Gastroesophageal sphincter (tissue), 3 donors: ENCODE measurements around the gene TCF4.

Experiments used
- CTCF ChIP-seq, 4 experiments: fragments of 200-600 bp in 2 of 4; fragments of 450-650 bp in 2 of 4; sonication (generic) in 1 of 4; IDR thresholded peaks; one replicate each; pipeline ENCODE4 v1.5.1; 2017 to 2019; ENCODE audit warnings: antibody characterized with exemption in 4 of 4, mild to moderate bottlenecking in 2 of 4, moderate library complexity in 2 of 4
- POLR2A ChIP-seq, 2 donors: fragments of 450-650 bp; IDR thresholded peaks; one replicate each; pipeline ENCODE4 v1.6.1; 2017; ENCODE audit warnings: antibody characterized with exemption in 2 of 2, mild to moderate bottlenecking in 2 of 2, moderate library complexity in 1 of 2
- POLR2AphosphoS5 ChIP-seq: sonication (generic); formaldehyde crosslinking; IDR thresholded peaks from one replicate; pipeline ENCODE4 v1.6.1; 2017; ENCODE audit warnings: antibody characterized with exemption

GRCh38 chr18:55506074-55506473 is 81.9 kb downstream of the TCF4 start:
- TF ChIP-seq CTCF (IDR thresholded peaks at IDR 0.05) (no peak), POLR2AphosphoS5 (no peak), POLR2A (IDR thresholded peaks at IDR 0.05) (no peak)
